GM18526 (cell line): ENCODE data around the gene ZSCAN21.
A peak's percentile ranks its signal among the peaks of the same experiment; 100 is the strongest.

Experiments
- POLR2A ChIP-seq: IDR thresholded peaks from 3 replicates; pipeline ENCODE4 v1.6.1; 2011; ENCODE audit not compliant: insufficient read length; ENCODE audit errors: extremely low read depth

Gene ZSCAN21

DNA sequence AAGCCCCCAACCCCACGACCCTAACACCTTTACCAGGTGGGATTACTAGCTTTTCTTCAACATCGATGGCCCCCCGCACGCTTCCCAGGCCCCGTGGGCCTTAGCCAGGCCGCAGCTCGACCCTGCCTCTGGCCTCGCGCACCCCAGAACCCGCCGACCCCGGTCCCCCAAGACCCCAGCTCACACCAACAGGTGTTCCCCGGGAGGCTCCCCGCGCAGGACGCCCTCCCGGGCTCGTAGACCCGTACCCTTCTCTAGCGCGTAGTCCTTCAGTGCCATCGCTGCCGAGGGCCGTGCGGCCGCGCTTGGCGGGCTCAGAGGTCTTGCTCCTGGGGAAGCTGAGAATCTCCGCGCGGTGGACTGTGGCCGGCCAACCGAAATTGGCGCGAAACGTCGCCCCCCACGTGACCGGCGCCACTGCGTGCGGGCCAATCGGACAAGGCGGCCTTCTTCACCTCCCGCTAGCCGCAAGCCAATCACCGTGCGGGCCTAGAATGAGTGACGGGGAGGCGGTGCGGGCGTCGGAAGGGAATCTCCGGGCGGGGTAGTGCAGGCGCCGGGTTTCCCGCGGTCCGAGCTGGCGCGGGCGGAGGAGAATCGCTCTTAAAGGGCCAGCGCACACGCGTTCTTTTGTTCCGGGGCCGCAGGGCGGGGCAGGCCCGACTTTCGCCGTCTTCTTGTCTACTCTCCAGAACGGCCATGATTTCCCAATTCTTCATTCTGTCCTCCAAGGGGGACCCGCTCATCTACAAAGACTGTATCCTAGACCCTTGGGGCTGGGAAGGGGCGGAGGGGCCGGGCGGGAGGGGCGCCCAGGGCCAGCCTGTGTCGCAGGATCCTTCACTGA lies 51.7 kb downstream of the ZSCAN21 start, which contains the start of the genes AP4M1 and MCM7:
Gene AP4M1 (plus strand): TSS at position 628 of the 847 bp plus-strand sequence. CDS start 72 bp downstream, at position 700.
Gene MCM7 (minus strand): TSS at position 382 of the 847 bp plus-strand sequence. CDS start 103 bp downstream, at position 279.
- peak; percentile 78 for TF ChIP-seq POLR2A

DNA sequence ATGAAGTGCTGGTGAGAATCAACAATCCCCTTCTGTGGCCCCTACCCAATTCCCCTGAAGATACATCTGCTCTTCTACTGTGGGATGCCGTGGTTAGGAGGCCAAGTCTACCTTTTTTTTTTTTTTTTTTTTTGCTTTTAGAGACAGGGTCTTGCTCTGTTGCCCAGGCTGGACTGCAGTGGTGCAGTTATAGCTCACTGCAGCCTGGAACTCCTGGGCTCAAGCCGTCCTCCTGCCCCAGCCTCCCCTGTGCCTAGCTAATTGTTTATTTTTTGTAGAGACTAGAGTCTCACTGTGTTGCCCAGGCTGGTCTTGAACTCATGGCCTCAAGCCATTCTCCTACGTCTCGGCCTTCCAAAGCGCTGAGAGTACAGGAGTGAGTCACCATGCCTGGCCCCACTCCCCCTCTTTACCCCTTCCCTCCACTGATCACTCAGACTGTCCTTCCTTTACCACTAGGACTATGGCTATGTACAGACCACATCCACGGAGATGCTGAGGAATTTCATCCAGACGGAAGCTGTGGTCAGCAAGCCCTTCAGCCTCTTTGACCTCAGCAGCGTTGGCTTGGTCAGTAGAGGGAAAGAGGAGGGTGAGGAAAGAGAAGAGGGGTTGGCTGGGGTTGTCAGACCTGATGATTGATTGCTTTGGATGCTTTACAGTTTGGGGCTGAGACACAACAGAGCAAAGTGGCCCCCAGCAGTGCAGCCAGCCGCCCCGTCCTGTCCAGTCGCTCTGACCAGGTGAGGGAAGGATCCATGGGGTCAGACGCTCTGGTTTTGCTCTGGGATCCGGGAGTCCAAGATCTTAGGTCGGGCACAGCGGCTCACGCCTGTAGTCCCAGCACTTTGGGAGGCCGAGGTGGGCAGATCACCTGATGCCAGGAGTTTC lies 53.6 kb downstream of the ZSCAN21 start:
- TF ChIP-seq POLR2A, result no peak

DNA sequence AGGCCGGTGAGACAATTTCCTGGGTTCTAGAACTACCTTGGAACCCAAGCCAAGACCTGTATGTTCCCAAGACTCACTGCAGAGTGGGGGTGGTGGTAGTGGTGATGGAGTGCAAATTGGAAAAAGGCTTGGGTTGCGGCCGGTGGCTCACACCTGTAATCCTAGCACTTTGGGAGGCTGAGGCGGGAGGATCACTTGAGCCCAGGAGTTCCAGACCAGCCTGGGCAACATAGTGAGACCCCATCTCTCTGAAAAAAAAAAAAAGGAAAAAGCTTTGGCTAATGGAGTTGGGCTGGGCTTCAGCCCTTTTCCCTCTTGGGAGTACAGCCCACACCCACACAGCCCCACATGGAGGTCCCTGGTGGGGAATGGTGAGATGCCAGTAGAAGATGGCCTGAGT lies 56.0 kb downstream of the ZSCAN21 start:
- no peak for TF ChIP-seq POLR2A

DNA sequence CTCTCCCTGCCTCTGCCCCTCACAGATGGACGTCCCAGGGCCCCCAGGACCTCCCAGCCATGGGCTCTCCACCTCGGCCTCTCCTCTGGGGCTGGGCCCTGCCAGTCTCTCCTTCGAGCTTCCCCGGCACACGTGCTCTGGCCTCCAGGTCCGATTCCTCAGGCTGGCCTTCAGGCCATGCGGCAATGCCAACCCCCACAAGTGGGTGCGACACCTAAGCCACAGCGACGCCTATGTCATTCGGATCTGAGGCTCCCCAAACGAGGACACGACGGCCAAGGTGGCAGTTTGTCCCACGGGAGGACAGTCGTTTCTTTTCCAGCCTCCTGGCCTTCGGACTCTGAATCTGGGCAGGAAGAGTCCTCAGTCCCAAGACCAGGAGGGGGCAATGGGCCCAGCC lies 57.1 kb downstream of the ZSCAN21 start:
- no peak for TF ChIP-seq POLR2A

DNA sequence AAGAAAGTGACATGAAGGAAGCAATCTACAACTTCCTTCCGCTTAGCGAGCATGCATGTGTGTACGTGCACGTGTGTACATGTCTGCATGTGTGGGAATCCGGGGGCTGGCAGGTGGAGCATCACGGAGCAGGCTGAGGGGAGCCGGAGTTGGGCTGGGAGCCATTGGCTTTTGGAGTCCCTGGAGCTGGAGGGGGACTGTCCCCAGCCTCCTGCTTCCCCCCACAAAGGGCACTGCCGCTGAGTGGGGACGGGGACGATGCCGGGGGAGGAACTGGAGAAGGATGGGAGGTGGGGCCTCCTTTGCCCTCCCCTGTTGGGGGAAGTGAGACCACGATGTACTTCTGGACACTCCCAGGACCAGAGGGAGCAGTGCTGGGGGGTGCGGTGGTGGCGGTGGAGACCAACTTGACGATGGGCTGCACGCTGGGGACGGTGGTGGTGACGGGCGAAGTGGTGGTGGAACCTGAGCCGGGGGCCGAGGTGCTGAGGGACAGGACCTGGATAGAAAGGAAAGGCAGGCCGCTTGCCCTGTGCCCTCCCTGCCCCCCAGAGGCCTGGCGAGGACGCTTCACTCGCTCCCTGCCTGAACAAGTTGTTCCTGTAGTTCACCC lies 57.7 kb downstream of the ZSCAN21 start:
- no peak for TF ChIP-seq POLR2A

DNA sequence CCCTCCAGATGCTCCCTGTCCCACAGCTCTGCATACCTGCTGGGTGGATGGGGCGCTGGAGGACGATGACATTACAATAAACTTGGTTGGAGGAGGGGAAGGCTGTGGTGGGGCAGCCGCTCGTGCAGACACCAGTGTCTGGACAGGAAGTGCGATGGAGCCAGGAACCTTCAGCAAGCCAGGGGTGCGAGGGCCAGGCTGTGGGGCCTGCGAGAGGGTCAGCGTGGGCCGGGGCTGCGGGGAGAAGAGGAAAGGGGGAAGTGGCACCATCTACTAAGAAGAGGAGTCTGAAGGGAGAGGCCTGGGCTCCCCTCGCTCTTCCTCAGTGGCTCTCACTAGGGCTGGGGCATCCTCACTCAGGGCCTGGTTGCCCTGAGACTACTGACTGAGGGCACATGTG lies 58.3 kb downstream of the ZSCAN21 start:
- TF ChIP-seq POLR2A, result no peak

DNA sequence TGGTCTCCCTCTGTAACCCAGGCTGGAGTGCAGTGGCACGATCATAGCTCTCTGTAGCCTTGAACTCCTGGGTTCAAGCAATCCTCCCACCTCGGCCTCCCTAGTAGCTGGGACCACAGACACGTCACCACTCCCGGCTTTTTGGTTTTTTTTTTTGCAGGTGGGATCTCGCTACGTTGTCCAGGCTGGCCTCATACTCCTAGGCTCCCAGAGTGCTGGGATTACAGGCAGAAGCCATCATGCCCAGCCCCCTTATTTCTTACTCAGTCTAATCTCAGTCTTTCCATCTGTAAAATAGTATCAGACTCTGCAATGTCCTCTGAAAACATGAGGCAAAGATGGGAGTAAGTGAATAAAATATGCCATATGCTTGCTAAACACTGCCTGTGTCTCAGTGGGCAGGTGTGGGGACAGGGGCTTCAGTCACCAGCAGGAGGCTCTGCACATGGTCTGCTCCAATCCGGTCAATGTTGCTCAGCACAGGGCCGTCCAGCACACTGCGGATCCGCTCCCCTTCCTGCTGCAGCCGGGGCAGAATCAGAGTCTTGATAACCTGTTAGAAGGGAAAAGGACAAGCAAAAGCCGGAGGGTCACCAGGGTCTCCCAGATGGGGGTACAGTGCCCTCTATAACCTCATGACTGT lies 60.1 kb downstream of the ZSCAN21 start:
- TF ChIP-seq POLR2A, result no peak

DNA sequence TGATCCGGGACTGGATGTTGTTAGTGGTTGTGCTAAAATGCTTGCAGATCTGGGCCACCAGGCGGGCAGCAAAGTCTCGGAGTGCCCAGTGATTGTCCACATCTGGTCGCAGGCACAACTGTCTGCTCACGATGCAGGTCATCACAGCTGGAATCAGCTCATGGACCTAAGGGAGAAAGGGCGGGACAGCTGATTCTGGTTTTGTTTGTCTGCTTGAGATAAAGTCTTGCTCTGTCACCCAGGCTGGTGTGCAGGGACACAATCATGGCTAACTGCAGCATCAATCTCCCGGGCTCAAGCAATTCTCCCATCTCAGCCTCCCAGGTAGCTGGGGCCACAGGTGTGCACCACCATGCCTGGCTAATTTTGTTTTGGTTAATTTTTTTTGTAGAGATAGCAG lies 61.6 kb downstream of the ZSCAN21 start:
- no peak for TF ChIP-seq POLR2A

DNA sequence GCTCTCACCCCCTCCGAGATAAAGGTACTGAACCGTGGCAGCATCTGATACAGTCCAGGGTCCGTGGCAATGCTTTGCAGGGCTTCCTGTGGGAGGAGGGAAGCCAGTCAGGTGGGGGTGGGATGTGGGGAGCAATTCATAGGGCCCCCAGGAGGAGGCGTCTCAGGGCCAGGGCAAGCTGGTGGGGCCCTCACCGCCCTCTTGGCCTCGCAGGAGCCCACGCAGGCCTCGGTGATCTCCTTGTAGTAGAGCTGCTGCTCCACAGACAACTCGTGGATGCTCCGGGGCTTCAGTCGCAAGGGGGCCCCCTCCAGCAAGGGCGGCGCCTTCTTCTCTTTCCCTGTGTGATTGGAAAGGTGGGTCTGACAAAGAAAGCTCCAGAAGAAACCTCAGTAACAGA lies 62.3 kb downstream of the ZSCAN21 start:
- TF ChIP-seq POLR2A, result no peak
